GM06990 (cell line): ENCODE data around the gene DBNDD1.

ENCODE experiments used
- DNase-seq: peaks from one replicate; pipeline ENCODE4 v3.0.0-alpha.2; 2011; ENCODE audit not compliant: insufficient read length; ENCODE audit errors: extremely low read depth
- H3K27me3 ChIP-seq: replicated peaks from 2 replicates; pipeline ENCODE4 v1.6.0; 2011; ENCODE audit warnings: low read length; ENCODE audit not compliant: control insufficient read depth, insufficient read depth
- H3K36me3 ChIP-seq: 2 replicates; pipeline ENCODE4 v1.5.1; 2011; ENCODE audit warnings: low read length; ENCODE audit not compliant: control insufficient read depth, insufficient read depth
- H3K4me3 ChIP-seq: replicated peaks from 2 replicates; pipeline ENCODE4 v1.5.1; 2011; ENCODE audit warnings: low read depth, mild to moderate bottlenecking, control low read depth, low read length
- TF ChIP-seq, protein P1 (sequence below): IDR thresholded peaks from 2 replicates; pipeline ENCODE4 v1.5.1; 2011; ENCODE audit warnings: low read length, control low read depth, mild to moderate bottlenecking, inconsistent platforms; ENCODE audit not compliant: insufficient read depth, poor library complexity, severe bottlenecking

The DBNDD1 gene

DNA sequence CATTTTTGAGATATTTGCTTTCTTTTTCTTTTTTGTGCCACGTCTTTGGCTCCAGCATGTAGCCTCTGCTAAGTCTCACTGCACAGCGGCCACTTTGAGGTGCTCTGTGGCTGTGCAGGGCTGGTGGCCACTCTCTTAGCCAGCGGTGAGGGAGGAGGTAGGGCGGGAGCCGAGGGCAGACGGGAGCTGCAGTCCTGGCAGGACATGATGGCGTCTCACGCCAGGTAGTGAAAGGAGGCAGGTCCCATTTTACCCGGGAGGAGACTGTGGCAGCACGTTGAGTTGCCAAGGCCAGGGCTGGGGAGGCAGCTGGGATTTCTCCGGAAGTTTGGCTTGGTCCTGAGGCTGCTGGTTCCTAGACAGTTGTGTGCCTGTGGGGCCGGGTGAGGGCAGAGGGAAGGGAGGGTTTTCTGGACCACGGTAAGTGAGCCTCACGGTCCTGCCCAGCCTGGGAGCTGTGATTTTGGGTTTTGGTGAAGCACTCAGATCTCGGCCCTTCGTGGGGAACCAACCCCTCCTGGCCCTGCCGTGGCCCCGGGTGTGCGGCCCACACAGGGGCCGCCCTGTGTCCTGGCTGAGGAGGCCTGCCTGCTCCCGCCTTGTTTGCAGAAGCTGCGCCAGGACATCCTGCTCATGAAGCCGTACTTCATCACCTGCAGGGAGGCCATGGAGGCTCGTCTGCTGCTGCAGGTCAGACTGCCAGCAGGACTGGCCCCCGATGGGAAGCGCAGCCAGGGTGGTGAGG is 56.3 kb downstream of the DBNDD1 start:
- Histone ChIP-seq H3K36me3 (peaks cover 4% of the 10 kb centered on the region), H3K27me3 (no peaks in the 10 kb centered on the region), H3K4me3 (no peak overlapping the region)
- DNase-seq: no peak
- TF ChIP-seq, protein P1, sequence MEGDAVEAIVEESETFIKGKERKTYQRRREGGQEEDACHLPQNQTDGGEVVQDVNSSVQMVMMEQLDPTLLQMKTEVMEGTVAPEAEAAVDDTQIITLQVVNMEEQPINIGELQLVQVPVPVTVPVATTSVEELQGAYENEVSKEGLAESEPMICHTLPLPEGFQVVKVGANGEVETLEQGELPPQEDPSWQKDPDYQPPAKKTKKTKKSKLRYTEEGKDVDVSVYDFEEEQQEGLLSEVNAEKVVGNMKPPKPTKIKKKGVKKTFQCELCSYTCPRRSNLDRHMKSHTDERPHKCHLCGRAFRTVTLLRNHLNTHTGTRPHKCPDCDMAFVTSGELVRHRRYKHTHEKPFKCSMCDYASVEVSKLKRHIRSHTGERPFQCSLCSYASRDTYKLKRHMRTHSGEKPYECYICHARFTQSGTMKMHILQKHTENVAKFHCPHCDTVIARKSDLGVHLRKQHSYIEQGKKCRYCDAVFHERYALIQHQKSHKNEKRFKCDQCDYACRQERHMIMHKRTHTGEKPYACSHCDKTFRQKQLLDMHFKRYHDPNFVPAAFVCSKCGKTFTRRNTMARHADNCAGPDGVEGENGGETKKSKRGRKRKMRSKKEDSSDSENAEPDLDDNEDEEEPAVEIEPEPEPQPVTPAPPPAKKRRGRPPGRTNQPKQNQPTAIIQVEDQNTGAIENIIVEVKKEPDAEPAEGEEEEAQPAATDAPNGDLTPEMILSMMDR: no peak

DNA sequence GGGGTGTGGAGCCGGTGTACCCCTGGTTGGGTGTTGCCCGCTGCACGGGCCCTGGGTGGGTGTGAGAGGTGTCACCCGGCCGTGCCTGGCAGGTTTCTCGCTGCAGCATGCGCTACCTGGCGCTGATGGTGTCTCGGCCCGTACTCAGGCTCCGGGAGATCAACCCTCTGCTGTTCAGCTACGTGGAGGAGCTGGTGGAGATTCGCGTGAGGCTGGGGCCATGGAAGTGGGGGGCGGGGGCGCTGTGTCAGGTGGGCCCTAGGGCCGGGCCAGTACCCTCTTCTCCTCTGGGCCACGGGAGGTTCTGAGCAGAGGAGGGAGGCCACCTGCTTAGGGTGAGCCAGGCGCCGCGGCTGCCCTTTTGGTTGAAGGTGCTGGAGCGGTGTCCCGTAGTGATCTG is 57.3 kb downstream of the DBNDD1 start:
- peaks cover 4% of the 10 kb centered on the region for H3K36me3 ChIP-seq
- no peak for DNase-seq
- TF ChIP-seq, protein P1: no peak
- no peaks in the 10 kb centered on the region for H3K27me3 ChIP-seq
- no peak overlapping the region for H3K4me3 ChIP-seq

DNA sequence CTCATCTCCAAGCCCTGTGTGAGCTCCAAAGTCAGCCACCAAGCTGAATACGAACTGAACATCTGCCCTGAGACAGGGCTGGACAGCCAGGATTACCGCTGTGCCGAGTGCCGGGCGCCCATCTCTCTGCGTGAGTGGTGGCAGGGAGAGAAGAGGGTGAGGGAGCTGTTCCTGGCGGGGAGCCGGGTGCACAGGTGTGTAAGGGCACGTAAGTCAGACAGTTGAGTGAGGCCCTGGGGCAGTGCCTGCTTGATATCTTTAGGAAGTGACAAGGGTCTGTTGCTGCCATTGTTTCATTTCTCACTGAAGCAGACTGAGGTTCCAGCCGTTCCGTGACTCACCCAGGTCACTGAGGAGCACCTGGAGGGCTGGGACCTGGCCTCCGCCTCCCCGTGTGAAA is 58.3 kb downstream of the DBNDD1 start:
- DNase-seq: no peak
- TF ChIP-seq, protein P1: no peak
- Histone ChIP-seq H3K4me3 (no peak overlapping the region), H3K27me3 (no peaks in the 10 kb centered on the region), H3K36me3 (peaks cover 4% of the 10 kb centered on the region)

DNA sequence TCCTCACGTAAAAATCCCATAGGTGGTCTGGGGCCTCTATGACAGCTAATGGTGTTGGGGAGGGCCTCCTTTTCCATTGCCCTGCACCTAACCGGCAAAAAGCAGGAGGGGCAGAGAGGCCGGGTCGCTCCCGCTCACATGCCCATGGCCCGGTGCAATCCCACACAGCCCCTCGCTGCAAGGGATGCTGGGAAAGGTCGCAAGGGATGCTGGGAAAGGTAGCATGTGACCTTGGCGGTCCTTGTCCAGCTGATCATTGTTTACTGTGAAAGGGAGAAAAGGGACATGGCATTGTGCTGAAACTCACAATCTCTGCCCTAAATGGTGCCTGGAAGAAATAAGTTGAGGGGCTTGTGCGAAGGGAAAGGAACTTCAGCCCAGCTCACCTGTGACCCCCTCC is 60.7 kb downstream of the DBNDD1 start:
- Histone ChIP-seq H3K27me3 (no peaks in the 10 kb centered on the region), H3K4me3 (no peak overlapping the region), H3K36me3 (peaks cover 4% of the 10 kb centered on the region)
- TF ChIP-seq, protein P1: no peak
- DNase-seq: no peak

DNA sequence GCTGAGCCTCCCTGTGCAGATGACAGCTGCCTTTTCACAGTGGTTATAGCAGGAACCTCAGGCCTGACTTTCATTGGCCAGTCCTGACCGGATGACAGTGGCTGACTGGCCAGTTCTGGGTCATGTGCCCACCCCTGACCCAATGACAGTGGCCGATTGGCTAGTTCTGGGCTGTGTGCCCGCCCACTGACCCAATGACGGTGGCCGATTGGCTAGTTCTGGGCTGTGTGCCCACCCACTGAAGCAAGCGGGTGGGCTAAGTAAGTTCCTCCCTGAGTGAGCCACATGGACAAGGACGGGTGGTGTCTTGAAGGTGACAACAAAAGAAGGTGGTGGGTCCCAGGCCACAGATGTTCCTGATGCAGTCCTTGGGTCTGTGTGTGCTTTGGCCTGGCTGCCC is 61.2 kb downstream of the DBNDD1 start:
- TF ChIP-seq, protein P1: no peak
- DNase-seq: no peak
- Histone ChIP-seq H3K4me3 (no peak overlapping the region), H3K36me3 (peaks cover 4% of the 10 kb centered on the region), H3K27me3 (no peaks in the 10 kb centered on the region)
